ENCODE measurements around the gene SCTR.

SCTR gene

GRCh38 chr2:119523952-119524694 lies at the start of gene SCTR:
Gene SCTR, minus strand, starts transcription at chr2:119524483. Its CDS starts 257 bp downstream, at chr2:119524226.
- H3K4me3 ChIP-seq (ENCODE audit: low read depth, low read length), result no peak within 1 kb of the TSS
- TF ChIP-seq CTCF (IDR thresholded peaks at IDR 0.05; ENCODE audit: control insufficient read depth, extremely low read depth, insufficient read depth), result no peak
- DNase-seq (ENCODE audit: low read depth), result no peak

GRCh38 chr2:119567292-119567691 lies 43.0 kb upstream of the SCTR start:
- DNase-seq (ENCODE audit: low read depth), result no peak
- H3K4me3 ChIP-seq (ENCODE audit: low read depth, low read length), result no peak overlapping the region
- no peak for TF ChIP-seq CTCF (IDR thresholded peaks at IDR 0.05; ENCODE audit: control insufficient read depth, extremely low read depth, insufficient read depth)

GRCh38 chr2:119565481-119565880 lies 41.2 kb upstream of the SCTR start:
- no peak for TF ChIP-seq CTCF (IDR thresholded peaks at IDR 0.05; ENCODE audit: control insufficient read depth, extremely low read depth, insufficient read depth)
- no peak for DNase-seq (ENCODE audit: low read depth)
- H3K4me3 ChIP-seq (ENCODE audit: low read depth, low read length), result no peak overlapping the region

- TF ChIP-seq CTCF (IDR thresholded peaks at IDR 0.05; ENCODE audit: control insufficient read depth, extremely low read depth, insufficient read depth), result no peak
- DNase-seq (ENCODE audit: low read depth), result no peak
- no peak overlapping the region for H3K4me3 ChIP-seq (ENCODE audit: low read depth, low read length)
Observed at GRCh38 chr2:119553687-119554344, 29.5 kb upstream of the SCTR start.

GRCh38 chr2:119552902-119553301 lies 28.6 kb upstream of the SCTR start:
- H3K4me3 ChIP-seq (ENCODE audit: low read depth, low read length), result no peak overlapping the region
- no peak for TF ChIP-seq CTCF (IDR thresholded peaks at IDR 0.05; ENCODE audit: control insufficient read depth, extremely low read depth, insufficient read depth)
- DNase-seq (ENCODE audit: low read depth), result no peak

GRCh38 chr2:119550856-119551255 lies 26.6 kb upstream of the SCTR start:
- TF ChIP-seq CTCF (IDR thresholded peaks at IDR 0.05; ENCODE audit: control insufficient read depth, extremely low read depth, insufficient read depth), result no peak
- H3K4me3 ChIP-seq (ENCODE audit: low read depth, low read length), result no peak overlapping the region
- DNase-seq (ENCODE audit: low read depth), result no peak
